Chondrocyte (in vitro differentiated cells): ENCODE data around the gene GLI3. TPM values are rescaled to one million over a fixed set of nuclear protein-coding genes. Genes with fewer than 3 reads are reported as not detected.

Experiments
- DNase-seq: peaks from one replicate; pipeline ENCODE4 v3.0.0; 2021; ENCODE audit warnings: mixed read lengths, low spot score
- H3K27ac Mint-ChIP-seq: one replicate; pipeline ENCODE4 v1.8.0; 2021; ENCODE audit warnings: mild to moderate bottlenecking, moderate library complexity, mixed read lengths; ENCODE audit not compliant: unreplicated experiment
- H3K27me3 Mint-ChIP-seq: 2 replicates; pipeline ENCODE4 v1.8.0; 2021; ENCODE audit warnings: low read depth, mixed read lengths
- H3K36me3 Mint-ChIP-seq: 2 replicates; pipeline ENCODE4 v1.8.0; 2021; ENCODE audit warnings: low read depth, mixed read lengths
- H3K4me1 Mint-ChIP-seq: 2 replicates; pipeline ENCODE4 v1.8.0; 2021; ENCODE audit warnings: low read depth, mild to moderate bottlenecking, mixed read lengths
- H3K4me3 Mint-ChIP-seq: one replicate; pipeline ENCODE4 v1.8.0; 2021; ENCODE audit warnings: mild to moderate bottlenecking, moderate library complexity, mixed read lengths; ENCODE audit not compliant: unreplicated experiment
- H3K9me3 Mint-ChIP-seq: 2 replicates; pipeline ENCODE4 v1.8.0; 2021; ENCODE audit warnings: low read depth, mixed read lengths
- total RNA-seq: library from RNA; stranded (reverse); gene quantifications from 3 replicates; pipeline ENCODE4 v1.2.1, GENCODE V29; 2021
- TF ChIP-seq, protein P1 (sequence below): fragments of 200-600 bp; sonication (generic); IDR thresholded peaks from 2 replicates; pipeline ENCODE4 v1.5.0; 2021; ENCODE audit warnings: antibody characterized with exemption, mild to moderate bottlenecking, moderate library complexity

The GLI3 gene
- total RNA-seq, 1 donor from 2014 or later: 11.7 TPM

DNA sequence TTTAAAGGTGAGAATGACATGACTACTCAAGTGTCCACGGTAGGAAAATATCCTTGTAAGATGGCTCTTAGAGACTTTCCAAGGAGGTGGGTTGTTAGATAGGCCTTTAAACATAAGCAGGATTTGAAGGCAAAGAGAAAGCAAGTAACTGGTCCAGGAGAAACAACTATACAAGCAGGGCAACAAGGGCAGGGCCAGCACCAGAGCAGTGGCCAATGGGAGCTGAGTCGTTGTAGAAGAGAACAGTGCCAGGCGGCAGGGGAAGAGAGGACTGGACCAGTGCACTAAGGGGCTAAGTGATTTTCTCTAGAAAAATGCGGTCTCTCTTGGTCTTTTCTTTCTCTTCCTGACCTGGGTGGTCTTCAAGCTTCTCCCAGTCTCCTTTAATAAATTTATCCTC lies 94.9 kb downstream of the GLI3 start:
- no peak overlapping the region for H3K27ac Mint-ChIP-seq
- H3K27me3 Mint-ChIP-seq: no peaks in the 10 kb centered on the region
- TF ChIP-seq, protein P1, sequence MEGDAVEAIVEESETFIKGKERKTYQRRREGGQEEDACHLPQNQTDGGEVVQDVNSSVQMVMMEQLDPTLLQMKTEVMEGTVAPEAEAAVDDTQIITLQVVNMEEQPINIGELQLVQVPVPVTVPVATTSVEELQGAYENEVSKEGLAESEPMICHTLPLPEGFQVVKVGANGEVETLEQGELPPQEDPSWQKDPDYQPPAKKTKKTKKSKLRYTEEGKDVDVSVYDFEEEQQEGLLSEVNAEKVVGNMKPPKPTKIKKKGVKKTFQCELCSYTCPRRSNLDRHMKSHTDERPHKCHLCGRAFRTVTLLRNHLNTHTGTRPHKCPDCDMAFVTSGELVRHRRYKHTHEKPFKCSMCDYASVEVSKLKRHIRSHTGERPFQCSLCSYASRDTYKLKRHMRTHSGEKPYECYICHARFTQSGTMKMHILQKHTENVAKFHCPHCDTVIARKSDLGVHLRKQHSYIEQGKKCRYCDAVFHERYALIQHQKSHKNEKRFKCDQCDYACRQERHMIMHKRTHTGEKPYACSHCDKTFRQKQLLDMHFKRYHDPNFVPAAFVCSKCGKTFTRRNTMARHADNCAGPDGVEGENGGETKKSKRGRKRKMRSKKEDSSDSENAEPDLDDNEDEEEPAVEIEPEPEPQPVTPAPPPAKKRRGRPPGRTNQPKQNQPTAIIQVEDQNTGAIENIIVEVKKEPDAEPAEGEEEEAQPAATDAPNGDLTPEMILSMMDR: no peak
- peaks cover 6% of the 10 kb centered on the region for H3K36me3 Mint-ChIP-seq
- peaks cover 36% of the 10 kb centered on the region for H3K4me1 Mint-ChIP-seq
- H3K4me3 Mint-ChIP-seq: no peak overlapping the region
- no peaks in the 10 kb centered on the region for H3K9me3 Mint-ChIP-seq
- no peak for DNase-seq

DNA sequence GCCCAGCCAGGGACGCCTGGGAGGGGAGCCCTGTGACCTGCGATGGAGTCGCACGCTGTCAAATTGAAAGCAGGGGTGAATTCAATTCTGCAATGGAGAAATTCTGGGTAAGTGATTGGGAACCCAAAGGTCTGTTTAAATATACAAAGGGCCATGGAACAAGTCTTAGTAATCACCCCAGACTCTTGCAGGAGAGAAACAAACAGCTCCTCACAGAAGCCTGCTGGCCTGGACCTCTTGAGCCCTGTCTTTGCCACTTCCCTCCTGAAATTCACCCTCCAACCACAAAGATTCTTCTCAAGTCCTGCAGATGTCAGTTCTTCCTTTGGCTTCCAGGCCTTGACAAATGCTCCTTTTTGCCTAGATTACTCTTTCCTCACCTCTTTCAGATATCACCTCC lies 97.3 kb downstream of the GLI3 start:
- no peak for DNase-seq
- Mint-ChIP-seq H3K9me3 (no peaks in the 10 kb centered on the region), H3K27me3 (no peaks in the 10 kb centered on the region), H3K36me3 (peaks cover 3% of the 10 kb centered on the region), H3K4me3 (no peak overlapping the region), H3K4me1 (peaks cover 29% of the 10 kb centered on the region), H3K27ac (no peak overlapping the region)
- TF ChIP-seq, protein P1: no peak

- H3K27ac Mint-ChIP-seq: no peak overlapping the region
- no peaks in the 10 kb centered on the region for H3K9me3 Mint-ChIP-seq
- no peak overlapping the region for H3K4me3 Mint-ChIP-seq
- H3K27me3 Mint-ChIP-seq: no peaks in the 10 kb centered on the region
- peaks cover 3% of the 10 kb centered on the region for H3K36me3 Mint-ChIP-seq
- TF ChIP-seq, protein P1: no peak
- H3K4me1 Mint-ChIP-seq: peaks cover 19% of the 10 kb centered on the region
- DNase-seq: no peak
These were observed 98.3 kb downstream of the GLI3 start for GRCh38 chr7:42138691-42139090.

- no peak for DNase-seq
- TF ChIP-seq, protein P1: no peak
- Mint-ChIP-seq H3K27ac (no peak overlapping the region), H3K9me3 (no peaks in the 10 kb centered on the region), H3K4me1 (peaks cover 16% of the 10 kb centered on the region), H3K27me3 (no peaks in the 10 kb centered on the region), H3K4me3 (no peak overlapping the region), H3K36me3 (peaks cover 3% of the 10 kb centered on the region)
These were observed 99.1 kb downstream of the GLI3 start for GRCh38 chr7:42137941-42138340.

DNA sequence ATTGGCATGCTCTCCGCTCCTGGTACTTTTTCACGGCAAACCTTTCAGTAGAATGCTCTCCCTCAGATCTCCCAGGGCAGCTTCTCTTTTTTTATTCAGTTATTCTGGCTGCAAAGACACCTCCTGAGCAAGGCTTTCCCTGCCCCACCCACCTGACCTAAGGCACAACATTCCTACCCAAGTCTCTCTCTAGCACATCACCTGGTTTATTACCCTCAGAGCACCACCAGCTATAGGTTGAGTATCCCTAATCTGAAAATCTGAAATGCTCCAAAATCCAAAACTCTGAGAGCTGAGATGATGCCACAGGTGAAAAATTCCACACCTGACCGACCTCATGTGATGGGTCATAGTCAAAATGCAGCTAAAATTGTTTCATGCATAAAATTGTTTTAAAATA lies 99.6 kb downstream of the GLI3 start:
- peaks cover 3% of the 10 kb centered on the region for H3K36me3 Mint-ChIP-seq
- no peak overlapping the region for H3K4me3 Mint-ChIP-seq
- TF ChIP-seq, protein P1: no peak
- H3K27ac Mint-ChIP-seq: no peak overlapping the region
- H3K27me3 Mint-ChIP-seq: no peaks in the 10 kb centered on the region
- no peaks in the 10 kb centered on the region for H3K9me3 Mint-ChIP-seq
- H3K4me1 Mint-ChIP-seq: peaks cover 20% of the 10 kb centered on the region
- no peak for DNase-seq
